Neural progenitor cell (in vitro differentiated cells): ENCODE data around the gene LIPG. TPM values are rescaled to one million over a fixed set of nuclear protein-coding genes. Genes with fewer than 3 reads are reported as not detected.
A peak's percentile ranks its signal among the peaks of the same experiment; 100 is the strongest.
"Not testable (repeated sequence)": the region's sequence is repeated elsewhere in the genome, so short reads cannot be mapped to it uniquely, and the experiment has no call there.

Experiments
- DNase-seq: peaks from one replicate; pipeline ENCODE4 v3.0.0-alpha.2; 2016; ENCODE audit warnings: low spot score
- H2AFZ ChIP-seq: fragments of 200-600 bp; sonication (generic); replicated peaks from 2 replicates; pipeline ENCODE4 v1.6.1; 2016; ENCODE audit warnings: antibody characterized with exemption
- H3F3A ChIP-seq: fragments of 200-600 bp; sonication (generic); 2 replicates; pipeline ENCODE4 v1.6.1; 2016; ENCODE audit warnings: antibody characterized with exemption, low read depth
- H3K27ac ChIP-seq: fragments of 200-600 bp; sonication (generic); 2 replicates; pipeline ENCODE4 v1.5.1; 2016; ENCODE audit warnings: mild to moderate bottlenecking
- H3K27me3 ChIP-seq: fragments of 200-600 bp; sonication (generic); 2 replicates; pipeline ENCODE4 v1.6.1; 2016; ENCODE audit warnings: mild to moderate bottlenecking, moderate library complexity
- H3K36me3 ChIP-seq: fragments of 200-600 bp; sonication (generic); 2 replicates; pipeline ENCODE4 v1.5.1; 2016
- H3K4me1 ChIP-seq: fragments of 200-600 bp; sonication (generic); 2 replicates; pipeline ENCODE4 v1.6.1; 2016; ENCODE audit warnings: mixed run types
- H3K4me2 ChIP-seq: fragments of 200-600 bp; sonication (generic); 2 replicates; pipeline ENCODE4 v1.6.1; 2016
- H3K4me3 ChIP-seq: fragments of 200-600 bp; sonication (generic); 2 replicates; pipeline ENCODE4 v1.5.1; 2016
- H3K79me2 ChIP-seq: fragments of 200-600 bp; sonication (generic); 2 replicates; pipeline ENCODE4 v1.6.1; 2016; ENCODE audit warnings: low read depth
- H3K9ac ChIP-seq: fragments of 200-600 bp; sonication (generic); 2 replicates; pipeline ENCODE4 v1.6.1; 2016
- H3K9me3 ChIP-seq: fragments of 200-600 bp; sonication (generic); 2 replicates; pipeline ENCODE4 v1.5.1; 2016; ENCODE audit warnings: low read depth
- H4K20me1 ChIP-seq: fragments of 200-600 bp; sonication (generic); 2 replicates; pipeline ENCODE4 v1.6.1; 2016; ENCODE audit warnings: low read depth
- H3K27ac Mint-ChIP-seq: 3 replicates; pipeline ENCODE4 v1.8.0; 2021; ENCODE audit warnings: mixed read lengths
- H3K27me3 Mint-ChIP-seq: 2 replicates; pipeline ENCODE4 v1.8.0; 2022; ENCODE audit warnings: low read depth, mild to moderate bottlenecking, inconsistent platforms, moderate library complexity, mixed read lengths; ENCODE audit not compliant: insufficient read depth
- H3K36me3 Mint-ChIP-seq: 3 replicates; pipeline ENCODE4 v1.8.0; 2021; ENCODE audit warnings: mixed read lengths
- H3K4me1 Mint-ChIP-seq: 3 replicates; pipeline ENCODE4 v1.8.0; 2021; ENCODE audit warnings: mixed read lengths
- H3K4me3 Mint-ChIP-seq: 3 replicates; pipeline ENCODE4 v1.8.0; 2021; ENCODE audit warnings: mild to moderate bottlenecking, moderate library complexity, mixed read lengths
- H3K9me3 Mint-ChIP-seq: 3 replicates; pipeline ENCODE4 v1.8.0; 2020; ENCODE audit warnings: mixed read lengths
- EZH2 ChIP-seq: fragments of 200-600 bp; sonication (generic); IDR thresholded peaks from 2 replicates; pipeline ENCODE4 v1.6.1; 2017; ENCODE audit warnings: antibody characterized with exemption, mild to moderate bottlenecking, moderate library complexity
- EZH2phosphoT487 ChIP-seq: fragments of 200-600 bp; sonication (generic); IDR thresholded peaks from 2 replicates; pipeline ENCODE4 v1.6.1; 2017; ENCODE audit warnings: antibody characterized with exemption
- total RNA-seq: library from RNA; depleted of rRNA; stranded (reverse); fragments of >200 nt; gene quantifications from 2 replicates; pipeline ENCODE4 v1.2.3, GENCODE V29; 2015; ENCODE audit warnings: low replicate concordance
- TF ChIP-seq, protein P1 (sequence below): fragments of 200-600 bp; sonication (generic); IDR thresholded peaks from 2 replicates; pipeline ENCODE4 v1.5.1; 2017; ENCODE audit warnings: antibody characterized with exemption, mild to moderate bottlenecking

The LIPG gene
- total RNA-seq, 1 donor from 2014 or later = 3.7 TPM

GRCh38 chr18:49521216-49521835 lies 40.5 kb upstream of the LIPG start:
- Mint-ChIP-seq H3K4me3 (no peak overlapping the region), H3K36me3 (no peaks in the 10 kb centered on the region), H3K27me3 (peaks cover 9% of the 10 kb centered on the region), H3K4me1 (peaks cover 58% of the 10 kb centered on the region), H3K9me3 (no peaks in the 10 kb centered on the region), H3K27ac (peak overlapping the region; percentile 65)
- Histone ChIP-seq H3K27me3 (no peaks in the 10 kb centered on the region), H3K79me2 (no peaks in the 10 kb centered on the region), H3K4me3 (no peak overlapping the region), H3K27ac (peak overlapping the region; percentile 76), H3K36me3 (no peaks in the 10 kb centered on the region), H3F3A (peaks cover 43% of the 10 kb centered on the region), H3K9ac (no peak overlapping the region), H3K4me1 (peaks cover 34% of the 10 kb centered on the region), H3K9me3 (no peaks in the 10 kb centered on the region), H3K4me2 (peak overlapping the region; percentile 67), H2AFZ (no peak overlapping the region), H4K20me1 (peaks cover 7% of the 10 kb centered on the region)
- TF ChIP-seq EZH2phosphoT487 (no peak), EZH2 (no peak)
- TF ChIP-seq, protein P1, sequence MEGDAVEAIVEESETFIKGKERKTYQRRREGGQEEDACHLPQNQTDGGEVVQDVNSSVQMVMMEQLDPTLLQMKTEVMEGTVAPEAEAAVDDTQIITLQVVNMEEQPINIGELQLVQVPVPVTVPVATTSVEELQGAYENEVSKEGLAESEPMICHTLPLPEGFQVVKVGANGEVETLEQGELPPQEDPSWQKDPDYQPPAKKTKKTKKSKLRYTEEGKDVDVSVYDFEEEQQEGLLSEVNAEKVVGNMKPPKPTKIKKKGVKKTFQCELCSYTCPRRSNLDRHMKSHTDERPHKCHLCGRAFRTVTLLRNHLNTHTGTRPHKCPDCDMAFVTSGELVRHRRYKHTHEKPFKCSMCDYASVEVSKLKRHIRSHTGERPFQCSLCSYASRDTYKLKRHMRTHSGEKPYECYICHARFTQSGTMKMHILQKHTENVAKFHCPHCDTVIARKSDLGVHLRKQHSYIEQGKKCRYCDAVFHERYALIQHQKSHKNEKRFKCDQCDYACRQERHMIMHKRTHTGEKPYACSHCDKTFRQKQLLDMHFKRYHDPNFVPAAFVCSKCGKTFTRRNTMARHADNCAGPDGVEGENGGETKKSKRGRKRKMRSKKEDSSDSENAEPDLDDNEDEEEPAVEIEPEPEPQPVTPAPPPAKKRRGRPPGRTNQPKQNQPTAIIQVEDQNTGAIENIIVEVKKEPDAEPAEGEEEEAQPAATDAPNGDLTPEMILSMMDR = no peak
- DNase-seq = peak; percentile 76

- H4K20me1 ChIP-seq, H3K27me3 ChIP-seq, H3K27me3 Mint-ChIP-seq, H2AFZ ChIP-seq, H3K36me3 Mint-ChIP-seq, H3K9ac ChIP-seq, H3K4me3 ChIP-seq, H3K9me3 Mint-ChIP-seq, H3K27ac ChIP-seq, H3K9me3 ChIP-seq, H3K4me2 ChIP-seq, DNase-seq, H3K79me2 ChIP-seq, H3K27ac Mint-ChIP-seq, H3K4me3 Mint-ChIP-seq, H3K36me3 ChIP-seq: not testable (repeated sequence)
- H3K4me1 ChIP-seq = peaks cover 37% of the 10 kb centered on the region
- H3F3A ChIP-seq = peaks cover 35% of the 10 kb centered on the region
- H3K4me1 Mint-ChIP-seq = peaks cover 53% of the 10 kb centered on the region
Measured at GRCh38 chr18:49523580-49524093, 38.2 kb upstream of the LIPG start.

DNA sequence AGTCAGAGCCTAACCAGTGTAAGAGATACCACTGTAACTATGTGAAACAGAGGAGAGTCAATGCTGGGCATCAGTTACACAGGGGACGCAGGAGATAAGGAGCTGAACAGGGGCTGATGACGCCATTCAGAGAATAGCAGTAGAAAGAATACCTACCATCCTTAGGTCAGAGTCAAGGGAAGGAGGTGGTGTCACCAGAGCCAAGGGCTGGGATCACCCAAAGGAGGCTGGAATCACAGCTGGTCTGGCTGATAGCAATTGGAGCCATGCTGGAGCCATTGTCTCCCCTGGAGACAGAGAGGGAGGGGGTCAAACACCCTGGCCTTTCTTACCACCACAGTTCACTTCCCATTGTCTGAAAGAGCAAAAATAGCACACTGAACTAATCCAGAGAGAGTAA lies 37.5 kb upstream of the LIPG start:
- no peak overlapping the region for H3K4me2 ChIP-seq
- H3K9ac ChIP-seq = no peak overlapping the region
- no peaks in the 10 kb centered on the region for H3K27me3 ChIP-seq
- peaks cover 30% of the 10 kb centered on the region for H3K4me1 ChIP-seq
- Mint-ChIP-seq H3K27ac (peak overlapping the region; percentile 57), H3K4me1 (peaks cover 47% of the 10 kb centered on the region), H3K9me3 (no peaks in the 10 kb centered on the region), H3K4me3 (peak overlapping the region; percentile 15), H3K27me3 (no peaks in the 10 kb centered on the region), H3K36me3 (no peaks in the 10 kb centered on the region)
- H3K79me2 ChIP-seq = no peaks in the 10 kb centered on the region
- no peak overlapping the region for H2AFZ ChIP-seq
- DNase-seq = no peak
- H3K36me3 ChIP-seq = no peaks in the 10 kb centered on the region
- no peak overlapping the region for H3K27ac ChIP-seq
- peaks cover 7% of the 10 kb centered on the region for H4K20me1 ChIP-seq
- H3F3A ChIP-seq = peaks cover 28% of the 10 kb centered on the region
- no peak overlapping the region for H3K4me3 ChIP-seq
- H3K9me3 ChIP-seq = no peaks in the 10 kb centered on the region
- TF ChIP-seq EZH2phosphoT487 (no peak), EZH2 (no peak)
- TF ChIP-seq, protein P1 = no peak

DNA sequence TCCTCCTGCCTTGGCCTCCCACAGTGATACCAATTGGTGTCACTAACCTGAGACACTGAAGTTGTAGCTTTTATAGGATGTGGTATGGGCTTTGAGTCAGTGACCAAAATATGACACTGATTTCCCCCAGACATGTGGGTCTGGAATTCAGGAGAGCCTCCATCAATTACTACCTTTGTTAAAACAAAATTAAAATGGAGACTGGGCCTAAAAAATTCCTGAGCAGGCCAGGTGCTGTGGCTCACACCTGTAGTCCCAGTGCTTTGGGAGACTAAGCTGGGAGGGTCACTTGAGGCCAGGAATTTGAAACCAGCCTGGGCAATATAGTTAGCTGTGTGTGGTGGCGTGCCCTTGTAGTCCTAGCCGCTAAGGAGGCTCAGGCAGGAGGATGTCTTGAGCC lies 36.9 kb upstream of the LIPG start:
- Mint-ChIP-seq H3K36me3 (no peaks in the 10 kb centered on the region), H3K4me1 (peaks cover 41% of the 10 kb centered on the region), H3K27ac (no peak overlapping the region), H3K27me3 (no peaks in the 10 kb centered on the region), H3K4me3 (no peak overlapping the region), H3K9me3 (peaks cover 2% of the 10 kb centered on the region)
- H3K27me3 ChIP-seq = no peaks in the 10 kb centered on the region
- no peak overlapping the region for H2AFZ ChIP-seq
- no peak overlapping the region for H3K27ac ChIP-seq
- TF ChIP-seq EZH2 (no peak), EZH2phosphoT487 (no peak)
- TF ChIP-seq, protein P1 = no peak
- peaks cover 24% of the 10 kb centered on the region for H3K4me1 ChIP-seq
- H3K36me3 ChIP-seq = no peaks in the 10 kb centered on the region
- no peak overlapping the region for H3K4me3 ChIP-seq
- H3K79me2 ChIP-seq = no peaks in the 10 kb centered on the region
- H3K4me2 ChIP-seq = no peak overlapping the region
- no peaks in the 10 kb centered on the region for H3K9me3 ChIP-seq
- H3F3A ChIP-seq = peaks cover 22% of the 10 kb centered on the region
- H3K9ac ChIP-seq = no peak overlapping the region
- H4K20me1 ChIP-seq = peaks cover 7% of the 10 kb centered on the region
- DNase-seq = no peak
